H1 (cell line): ENCODE data around the gene OSBP. TPM values are rescaled to one million over a fixed set of nuclear protein-coding genes. Genes with fewer than 3 reads are reported as not detected.

Experiments
- CTCF ChIA-PET: fragments of 300-600 bp; sonication (Branson Sonifier 250); formaldehyde crosslinking; loops from one replicate; lab custom pipeline; 2021; ENCODE audit not compliant: partially characterized antibody; lab: Charles Lee
- POLR2A ChIA-PET: fragments of 300-600 bp; sonication (Branson Sonifier 250); formaldehyde crosslinking; loops from one replicate; lab custom pipeline; 2021; ENCODE audit warnings: inconsistent platforms; ENCODE audit not compliant: partially characterized antibody; lab: Charles Lee
- DNase-seq, 2 experiments: peaks; one replicate each; pipeline versions ENCODE4 v3.0.0 to v3.0.0-alpha.2; 2010 to 2022; ENCODE audit warnings: low spot score in 2 of 2, low read depth in 1 of 2, mixed read lengths in 1 of 2
- FAIRE-seq: peaks from 2 replicates; lab custom pipeline; 2011; peaks lifted over from hg19 to GRCh38; lab: Jason Lieb, UNC
- H2AFZ ChIP-seq: 2 replicates; pipeline ENCODE4 v1.8.1; 2012; ENCODE audit warnings: low read length, inconsistent platforms
- H2AK5ac ChIP-seq: 2 replicates; pipeline ENCODE4 v1.6.1; 2013; ENCODE audit warnings: low read depth, low read length
- H2BK120ac ChIP-seq: replicated peaks from 2 replicates; pipeline ENCODE3; 2013; ENCODE audit warnings: low read depth, low read length, inconsistent platforms
- H2BK12ac ChIP-seq: 2 replicates; pipeline ENCODE4 v1.6.1; 2013; ENCODE audit warnings: low read depth, low read length
- H2BK15ac ChIP-seq: 2 replicates; pipeline ENCODE4 v1.6.1; 2013; ENCODE audit warnings: low read length
- H2BK20ac ChIP-seq: 2 replicates; pipeline ENCODE4 v1.6.1; 2013; ENCODE audit warnings: low read length
- H2BK5ac ChIP-seq: 2 replicates; pipeline ENCODE4 v1.6.1; 2013; ENCODE audit warnings: low read depth, low read length
- H3K14ac ChIP-seq: 2 replicates; pipeline ENCODE4 v1.6.1; 2013; ENCODE audit warnings: inconsistent platforms; ENCODE audit not compliant: insufficient read length
- H3K18ac ChIP-seq: 2 replicates; pipeline ENCODE4 v1.6.1; 2013; ENCODE audit warnings: low read length; ENCODE audit errors: extremely low read depth
- H3K23ac ChIP-seq: 2 replicates; pipeline ENCODE4 v1.6.1; 2013; ENCODE audit warnings: inconsistent platforms; ENCODE audit not compliant: insufficient read length
- H3K23me2 ChIP-seq: 2 replicates; pipeline ENCODE4 v1.6.1; 2013; ENCODE audit warnings: low read depth, low read length
- H3K27ac ChIP-seq: 2 replicates; pipeline ENCODE4 v1.6.1; 2011; ENCODE audit warnings: low read depth, low read length, inconsistent platforms
- H3K27me3 ChIP-seq, 4 experiments: replicated peaks in 1 of 4; 1 replicate in 1 of 4; 2 replicates in 3 of 4; pipeline versions ENCODE4 v1.6.1 to v1.8.1; 2011 to 2013; ENCODE audit warnings: low read length in 3 of 4, mild to moderate bottlenecking in 3 of 4, inconsistent platforms in 2 of 4, mixed read lengths in 2 of 4, moderate library complexity in 1 of 4; ENCODE audit not compliant: control insufficient read depth in 3 of 4, insufficient read depth in 3 of 4; ENCODE audit errors: extremely low read depth in 1 of 4
- H3K36me3 ChIP-seq, 4 experiments: 2 replicates each; pipeline versions ENCODE4 v1.6.1 to v1.8.1; 2011 to 2013; ENCODE audit warnings: mild to moderate bottlenecking in 4 of 4, low read length in 3 of 4, moderate library complexity in 2 of 4, control low read depth in 1 of 4, inconsistent platforms in 1 of 4; ENCODE audit not compliant: insufficient read depth in 4 of 4, control insufficient read depth in 2 of 4
- H3K4ac ChIP-seq: replicated peaks from 2 replicates; pipeline ENCODE3; 2013; ENCODE audit warnings: low read length, low read depth, mixed read lengths, inconsistent platforms; ENCODE audit not compliant: insufficient read length
- H3K4me1 ChIP-seq, 4 experiments: replicated peaks in 1 of 4; 1 replicate in 1 of 4; 2 replicates in 3 of 4; pipeline versions ENCODE4 v1.6.1 to v1.8.1; 2011 to 2013; ENCODE audit warnings: low read length in 3 of 4, inconsistent platforms in 2 of 4, mixed read lengths in 1 of 4; ENCODE audit not compliant: insufficient read depth in 4 of 4, control insufficient read depth in 3 of 4
- H3K4me2 ChIP-seq, 2 experiments: 2 replicates each; pipeline versions ENCODE4 v1.6.1 to v1.8.1; 2011 to 2013; ENCODE audit warnings: low read depth in 2 of 2, low read length in 2 of 2, control low read depth in 1 of 2, inconsistent platforms in 1 of 2, mild to moderate bottlenecking in 1 of 2; ENCODE audit not compliant: insufficient read depth in 1 of 2
- H3K4me3 ChIP-seq, 4 experiments: fragments of 200-600, 300-600 bp in 1 of 4; sonication (generic), shearing (Covaris generic), sonication (Bioruptor Twin) in 1 of 4; 2 replicates each; pipeline versions ENCODE4 v1.5.1 to v1.8.1; 2011 to 2016; ENCODE audit warnings: low read length in 4 of 4, low read depth in 3 of 4, control low read depth in 2 of 4, inconsistent platforms in 2 of 4, mild to moderate bottlenecking in 2 of 4, mixed read lengths in 1 of 4, moderate library complexity in 1 of 4; ENCODE audit not compliant: insufficient read depth in 2 of 4; ENCODE audit errors: extremely low read depth in 1 of 4
- H3K56ac ChIP-seq: replicated peaks from 2 replicates; pipeline ENCODE3; 2013; ENCODE audit warnings: low read depth, mild to moderate bottlenecking, mixed read lengths, low read length, inconsistent platforms; ENCODE audit not compliant: insufficient read length
- H3K79me1 ChIP-seq: 2 replicates; pipeline ENCODE4 v1.6.1; 2013; ENCODE audit warnings: low read depth, low read length, control low read depth
- H3K79me2 ChIP-seq, 2 experiments: 2 replicates each; pipeline versions ENCODE4 v1.6.1 to v1.8.1; 2012 to 2013; ENCODE audit warnings: low read length in 2 of 2, mild to moderate bottlenecking in 2 of 2, inconsistent platforms in 1 of 2; ENCODE audit not compliant: insufficient read depth in 2 of 2, control insufficient read depth in 1 of 2
- H3K9ac ChIP-seq, 4 experiments: replicated peaks in 1 of 4; 1 replicate in 1 of 4; 2 replicates in 3 of 4; pipeline versions ENCODE4 v1.6.1 to v1.8.1; 2011 to 2013; ENCODE audit warnings: low read depth in 3 of 4, low read length in 3 of 4, control low read depth in 2 of 4, mild to moderate bottlenecking in 2 of 4, moderate library complexity in 2 of 4, inconsistent platforms in 1 of 4; ENCODE audit errors: extremely low read depth in 1 of 4
- H3K9me3 ChIP-seq, 2 experiments: 2 replicates each; pipeline versions ENCODE4 v1.6.1 to v1.8.1; 2012 to 2013; ENCODE audit warnings: mild to moderate bottlenecking in 2 of 2, moderate library complexity in 2 of 2, control low read depth in 1 of 2, inconsistent platforms in 1 of 2, low read depth in 1 of 2, low read length in 1 of 2, mixed read lengths in 1 of 2; ENCODE audit not compliant: insufficient read depth in 2 of 2
- H4K20me1 ChIP-seq, 2 experiments: replicated peaks in 1 of 2; 2 replicates each; pipeline versions ENCODE3 to v1.8.1; 2011 to 2013; ENCODE audit warnings: inconsistent platforms in 2 of 2, low read length in 2 of 2, mild to moderate bottlenecking in 1 of 2; ENCODE audit not compliant: insufficient read depth in 2 of 2, control insufficient read depth in 1 of 2
- H4K5ac ChIP-seq: 2 replicates; pipeline ENCODE4 v1.6.1; 2013; ENCODE audit warnings: low read length, low read depth, mixed read lengths, inconsistent platforms; ENCODE audit not compliant: insufficient read length
- H4K8ac ChIP-seq: 2 replicates; pipeline ENCODE4 v1.8.0; 2013; ENCODE audit warnings: mild to moderate bottlenecking, moderate library complexity, low read length, inconsistent platforms; ENCODE audit not compliant: insufficient read depth; ENCODE audit errors: extremely low read depth
- H4K91ac ChIP-seq: replicated peaks from 2 replicates; pipeline ENCODE3; 2013; ENCODE audit warnings: low read length, mixed read lengths, inconsistent platforms; ENCODE audit not compliant: insufficient read length
- CBX5 ChIP-seq: fragments of 300-800, 300-1000 bp; sonication (generic); IDR thresholded peaks from 2 replicates; pipeline ENCODE4 v1.7.1; 2016; ENCODE audit warnings: antibody characterized with exemption, low read length, low read depth
- CEBPB ChIP-seq: IDR thresholded peaks from 2 replicates; pipeline ENCODE4 v1.6.1; 2012; ENCODE audit warnings: low read depth, low read length
- CREB1 ChIP-seq: IDR thresholded peaks from 2 replicates; pipeline ENCODE4 v1.6.1; 2012; ENCODE audit warnings: inconsistent platforms
- CTCF ChIP-seq, 3 experiments: IDR thresholded peaks; 1 replicate in 2 of 3; 2 replicates in 1 of 3; pipeline versions ENCODE4 v1.5.1 to v1.6.1; 2011; ENCODE audit warnings: low read length in 3 of 3, mild to moderate bottlenecking in 3 of 3, inconsistent platforms in 2 of 3, low read depth in 1 of 3, moderate library complexity in 1 of 3; ENCODE audit not compliant: insufficient read depth in 1 of 3; ENCODE audit errors: control extremely low read depth in 1 of 3
- EP300 ChIP-seq, 2 experiments: IDR thresholded peaks; 1 replicate in 1 of 2; 2 replicates in 1 of 2; pipeline ENCODE4 v1.6.1; 2011 to 2012; ENCODE audit warnings: low read depth in 2 of 2, low read length in 2 of 2, mild to moderate bottlenecking in 2 of 2, borderline replicate concordance in 1 of 2, inconsistent platforms in 1 of 2, moderate library complexity in 1 of 2
- FOSL1 ChIP-seq: IDR thresholded peaks from 2 replicates; pipeline ENCODE4 v1.6.1; 2011; ENCODE audit warnings: mild to moderate bottlenecking, low read depth, low read length, moderate library complexity; ENCODE audit not compliant: insufficient read depth
- GTF2F1 ChIP-seq: IDR thresholded peaks from 2 replicates; pipeline ENCODE4 v1.6.1; 2012; ENCODE audit warnings: low read depth, low read length, improper control_type of control experiment, borderline replicate concordance
- PHF8 ChIP-seq: fragments of 200-600 bp; sonication (generic); conservative IDR thresholded peaks from 2 replicates; pipeline ENCODE4 v1.7.1; 2012; ENCODE audit warnings: low read depth, mild to moderate bottlenecking, inconsistent platforms, low read length, moderate library complexity
- SP2 ChIP-seq: IDR thresholded peaks from 2 replicates; pipeline ENCODE4 v1.6.1; 2012; ENCODE audit warnings: mild to moderate bottlenecking, low read length, inconsistent platforms
- TCF12 ChIP-seq: IDR thresholded peaks from 2 replicates; pipeline ENCODE4 v1.6.1; 2011; ENCODE audit warnings: low read depth, mild to moderate bottlenecking, low read length
- WGBS, 2 experiments: shearing (Covaris generic) in 1 of 2; methylation state at CpG; one replicate each; pipeline versions ENCODE4 v1.1.6 to v1.1.7; 2013 to 2015; ENCODE audit warnings: low lambda C conversion rate in 2 of 2, mixed read lengths in 2 of 2, inconsistent platforms in 1 of 2, low coverage in 1 of 2, missing lambda C conversion rate in 1 of 2; ENCODE audit not compliant: insufficient replicate concordance in 2 of 2, insufficient coverage in 1 of 2, insufficient read length in 1 of 2; ENCODE audit errors: extremely low coverage in 1 of 2, missing lambda C conversion rate in 1 of 2; 5-methylcytosine and 5-hydroxymethylcytosine counted together
- polyA plus RNA-seq, 7 experiments: library from polyadenylated mRNA; depleted of rRNA in 3 of 7; stranded (reverse) in 5 of 7; unstranded in 2 of 7; fragments of >200 nt in 5 of 7; fragments of 200-250 nt in 2 of 7; gene quantifications; 1 replicate in 5 of 7; 2 replicates in 1 of 7; 4 replicates in 1 of 7; pipeline versions ENCODE4 v1.2.1 to v1.2.3, GENCODE V29; 2011 to 2013; ENCODE audit warnings: missing spikeins in 2 of 7, mixed read lengths in 2 of 7
- total RNA-seq: library from RNA; stranded (reverse); fragmentation: NEBNext Ultra II Directional; extraction: Animal tissue kit (Norgen Biotek cat#: 25700); gene quantifications from 2 replicates; pipeline ENCODE4 v1.2.1, GENCODE V29; 2021

The OSBP gene
- total and polyA plus RNA-seq, 2 of the 8 experiments (the other 6 are each of a cell fraction or from before 2014, with no cell fraction given) = 13.2 to 43.1 TPM

GRCh38 chr11:59578369-59578768, 37.2 kb downstream of the OSBP start:
- whole genome bisulfite sequencing, 2 experiments = 90% methylated on average over 1 of the region's 1 CpG; no CpG with 5 or more reads in 1 of the 2 experiments
- H2BK15ac ChIP-seq = no peak overlapping the region
- H3K27me3 ChIP-seq = no peaks in the 10 kb centered on the region
- CTCF ChIA-PET = interaction anchor here (0.7 kb wide), 1 partner anchor 280 kb away, joined by 3 read pairs; no protein-coding TSS in a partner anchor
- peaks cover 10 to 53% (median 41%) of the 10 kb centered on the region in 4 experiments for H3K36me3 ChIP-seq
- H3K4me3 ChIP-seq = no peak overlapping the region
- no peak overlapping the region for H3K27ac ChIP-seq
- H4K5ac ChIP-seq = no peak overlapping the region
- no peak overlapping the region for H2BK5ac ChIP-seq
- H2BK20ac ChIP-seq = no peak overlapping the region
- DNase-seq = no peak
- H3K4me2 ChIP-seq = no peak overlapping the region
- no peak overlapping the region for H4K8ac ChIP-seq
- POLR2A ChIA-PET = interaction anchor here (0.6 kb wide), 1 partner anchor 10 kb away, joined by 3 read pairs; no protein-coding TSS in a partner anchor
- no peak for FAIRE-seq
- no peak overlapping the region for H2AK5ac ChIP-seq
- no peak overlapping the region for H3K4ac ChIP-seq
- no peak overlapping the region for H3K9ac ChIP-seq
- no peak overlapping the region for H2BK12ac ChIP-seq
- no peak overlapping the region for H2AFZ ChIP-seq
- H3K18ac ChIP-seq = no peak overlapping the region
- peaks cover 0 to 2% of the 10 kb centered on the region in 2 experiments for H4K20me1 ChIP-seq
- no peak overlapping the region for H2BK120ac ChIP-seq
- H3K9me3 ChIP-seq = no peaks in the 10 kb centered on the region
- no peak overlapping the region for H3K23ac ChIP-seq
- no peaks in the 10 kb centered on the region for H3K4me1 ChIP-seq
- H3K23me2 ChIP-seq = no peaks in the 10 kb centered on the region
- no peaks in the 10 kb centered on the region for H3K79me2 ChIP-seq
- H3K56ac ChIP-seq = no peak overlapping the region
- no peaks in the 10 kb centered on the region for H3K79me1 ChIP-seq
- no peak overlapping the region for H3K14ac ChIP-seq
- H4K91ac ChIP-seq = no peak overlapping the region
- TF ChIP-seq CEBPB = no peak
- no peak for TF ChIP-seq GTF2F1
- TF ChIP-seq PHF8 = no peak
- no peak for TF ChIP-seq TCF12
- no peak for TF ChIP-seq CBX5
- no peak for TF ChIP-seq CTCF (IDR thresholded peaks at IDR 0.05; ENCODE audit: control extremely low read depth in 1 of 3, insufficient read depth in 1 of 3, low read depth in 1 of 3, low read length in 3 of 3)
- no peak for TF ChIP-seq SP2
- TF ChIP-seq EP300 (IDR thresholded peaks at IDR 0.05; ENCODE audit: borderline replicate concordance in 1 of 2, low read depth in 2 of 2, low read length in 2 of 2) = no peak
- no peak for TF ChIP-seq FOSL1
- no peak for TF ChIP-seq CREB1
